Thymus (tissue), 11 donors: ENCODE results near the gene FNBP1. TPM values are rescaled to one million over a fixed set of nuclear protein-coding genes. Genes with fewer than 3 reads are reported as not detected.
"Not testable (repeated sequence)": the region's sequence is repeated elsewhere in the genome, so short reads cannot be mapped to it uniquely, and the experiment has no call there.

Experiments used
- DNase-seq, 9 donors: peaks; one replicate each; pipeline ENCODE4 v3.0.0-alpha.2; 2013; ENCODE audit warnings: low spot score in 9 of 9, low read depth in 6 of 9, missing footprints in 1 of 9
- H3K27ac ChIP-seq, 2 donors: one replicate each; pipeline ENCODE4 v1.5.1; 2013; ENCODE audit warnings: control low read depth in 1 of 2, low read depth in 1 of 2, low read length in 1 of 2, mild to moderate bottlenecking in 1 of 2, moderate library complexity in 1 of 2
- H3K27me3 ChIP-seq, 2 donors: one replicate each; pipeline ENCODE4 v1.5.1; 2013; ENCODE audit warnings: low read length in 1 of 2; ENCODE audit not compliant: control insufficient read depth in 2 of 2, insufficient read depth in 1 of 2
- H3K36me3 ChIP-seq, 2 donors: one replicate each; pipeline ENCODE4 v1.5.1; 2013; ENCODE audit warnings: low read length in 1 of 2, mild to moderate bottlenecking in 1 of 2, moderate library complexity in 1 of 2; ENCODE audit not compliant: control insufficient read depth in 2 of 2, insufficient read depth in 2 of 2
- H3K4me1 ChIP-seq, 2 donors: one replicate each; pipeline ENCODE4 v1.5.1; 2013; ENCODE audit warnings: low read length in 2 of 2; ENCODE audit not compliant: control insufficient read depth in 2 of 2, insufficient read depth in 2 of 2
- H3K4me3 ChIP-seq, 2 donors: one replicate each; pipeline ENCODE4 v1.5.1; 2013; ENCODE audit warnings: low read length in 2 of 2, control low read depth in 1 of 2, mild to moderate bottlenecking in 1 of 2
- H3K9me3 ChIP-seq, 2 donors: one replicate each; pipeline ENCODE4 v1.5.1; 2013; ENCODE audit warnings: low read length in 1 of 2, mild to moderate bottlenecking in 1 of 2; ENCODE audit not compliant: control insufficient read depth in 2 of 2, insufficient read depth in 1 of 2
- WGBS: extraction: QIAGEN DNeasy Blood & Tissue Kit; methylation state at CpG from one replicate; pipeline ENCODE4 v1.1.7; 2013; 5-methylcytosine and 5-hydroxymethylcytosine counted together
- polyA plus RNA-seq: library from polyadenylated mRNA; stranded (reverse); fragments of 200-250 nt; gene quantifications from one replicate; pipeline ENCODE4 v1.2.3, GENCODE V29; 2013
- total RNA-seq: library from RNA; stranded (reverse); fragments of 120-200 nt; gene quantifications from one replicate; pipeline ENCODE4 v1.2.4, GENCODE V29; 2013
- donor health status: healthy.

The FNBP1 gene
- total and polyA plus RNA-seq, 2 donors: 79.6 to 82.8 TPM

GRCh38 chr9:129983891-129984290 lies 59.1 kb downstream of the FNBP1 start:
- Histone ChIP-seq H3K36me3 (peaks cover 11 to 34% of the 10 kb centered on the region in 2 donors), H3K4me3 (no peak overlapping the region), H3K4me1 (peaks cover under 1 to 2% of the 10 kb centered on the region in 2 donors), H3K9me3 (peaks cover 0 to 4% of the 10 kb centered on the region in 2 donors), H3K27me3 (no peaks in the 10 kb centered on the region), H3K27ac (no peak overlapping the region)
- WGBS: 86% methylated on average over 2 of the region's 2 CpGs
- DNase-seq: no peak

- WGBS: 96% methylated on average over 15 of the region's 15 CpGs
- DNase-seq: no peak
- no peak overlapping the region for H3K27ac ChIP-seq
- H3K9me3 ChIP-seq: peaks cover 0 to 4% of the 10 kb centered on the region in 2 donors
- no peak overlapping the region for H3K4me3 ChIP-seq
- H3K36me3 ChIP-seq: peaks cover 28 to 52% of the 10 kb centered on the region in 2 donors
- H3K27me3 ChIP-seq: no peaks in the 10 kb centered on the region
- H3K4me1 ChIP-seq: no peaks in the 10 kb centered on the region
Observed at GRCh38 chr9:129981180-129981907, 61.6 kb downstream of the FNBP1 start.

GRCh38 chr9:129980224-129980623 lies 62.8 kb downstream of the FNBP1 start:
- not testable (repeated sequence) for H3K4me3 ChIP-seq, H3K27me3 ChIP-seq, H3K27ac ChIP-seq, DNase-seq, H3K4me1 ChIP-seq, H3K9me3 ChIP-seq
- peaks cover 32 to 58% of the 10 kb centered on the region in 2 donors for H3K36me3 ChIP-seq
- 89% methylated on average over 9 of the region's 9 CpGs for WGBS

- Histone ChIP-seq H3K27ac (no peak overlapping the region), H3K4me1 (no peaks in the 10 kb centered on the region)
- 96% methylated on average over 8 of the region's 8 CpGs for WGBS
Observed at GRCh38 chr9:129979071-129979745, 63.8 kb downstream of the FNBP1 start.

GRCh38 chr9:129972816-129973215 lies 70.2 kb downstream of the FNBP1 start:
- H3K9me3 ChIP-seq: no peaks in the 10 kb centered on the region
- no peak overlapping the region for H3K4me3 ChIP-seq
- no peaks in the 10 kb centered on the region for H3K27me3 ChIP-seq
- no peak for DNase-seq
- WGBS: over 99% methylated on average over 4 of the region's 4 CpGs
- no peaks in the 10 kb centered on the region for H3K4me1 ChIP-seq
- peaks cover 51 to 74% of the 10 kb centered on the region in 2 donors for H3K36me3 ChIP-seq
- H3K27ac ChIP-seq: no peak overlapping the region

More at GRCh38 chr9:129979071-129979745, 63.8 kb downstream of the FNBP1 start:
- DNase-seq: no peak
- Histone ChIP-seq H3K36me3 (peaks cover 41 to 60% of the 10 kb centered on the region in 2 donors), H3K27me3 (no peaks in the 10 kb centered on the region), H3K4me3 (no peak overlapping the region), H3K9me3 (peaks cover 0 to under 1% of the 10 kb centered on the region in 2 donors)

- H3K4me3 ChIP-seq: no peak overlapping the region
- H3K27ac ChIP-seq: peak overlapping the region in 1 of 2 donors; percentile 2
- 83% methylated on average over 4 of the region's 4 CpGs for WGBS
- H3K36me3 ChIP-seq: peaks cover 43 to 61% of the 10 kb centered on the region in 2 donors
- peaks cover 0 to 3% of the 10 kb centered on the region in 2 donors for H3K9me3 ChIP-seq
- no peak for DNase-seq
- peaks cover 9 to 12% of the 10 kb centered on the region in 2 donors for H3K4me1 ChIP-seq
- H3K27me3 ChIP-seq: no peaks in the 10 kb centered on the region
Observed at GRCh38 chr9:129968690-129969485, 74.1 kb downstream of the FNBP1 start.

GRCh38 chr9:129964901-129965734 lies 77.9 kb downstream of the FNBP1 start:
- WGBS: 92% methylated on average over 21 of the region's 21 CpGs
- no peak for DNase-seq
- H3K27me3 ChIP-seq: no peaks in the 10 kb centered on the region
- peaks cover 0 to 3% of the 10 kb centered on the region in 2 donors for H3K9me3 ChIP-seq
- H3K27ac ChIP-seq: peak overlapping the region; percentile 61 to 97
- H3K36me3 ChIP-seq: peaks cover 43 to 61% of the 10 kb centered on the region in 2 donors
- H3K4me1 ChIP-seq: peaks cover 23 to 38% of the 10 kb centered on the region in 2 donors
- no peak overlapping the region for H3K4me3 ChIP-seq

GRCh38 chr9:129962889-129963703 lies 79.9 kb downstream of the FNBP1 start:
- peak; percentile 55 to 92 (median 79) for DNase-seq
- H3K27me3 ChIP-seq: no peaks in the 10 kb centered on the region
- peak overlapping the region; percentile 47 to 50 for H3K4me3 ChIP-seq
- H3K4me1 ChIP-seq: peaks cover 23 to 38% of the 10 kb centered on the region in 2 donors
- whole genome bisulfite sequencing: 32% methylated on average over 14 of the region's 14 CpGs
- H3K9me3 ChIP-seq: peaks cover 0 to 3% of the 10 kb centered on the region in 2 donors
- H3K36me3 ChIP-seq: peaks cover 60 to 63% of the 10 kb centered on the region in 2 donors
- peak overlapping the region; percentile 96 to 97 for H3K27ac ChIP-seq
